T-cell (primary cell): ENCODE measurements around the gene HGFAC. TPM values are rescaled to one million over a fixed set of nuclear protein-coding genes. Genes with fewer than 3 reads are reported as not detected.

ENCODE experiments used
- total RNA-seq, 35 experiments: library from RNA in 6 of 35; stranded (reverse) in 6 of 35; fragments of 120-200 nt in 1 of 35; gene quantifications; one replicate each; pipeline versions ENCODE4 v1.2.1 to v1.2.4 and lab custom pipeline; 2013 to 2026

HGFAC gene
- total RNA-seq, 5 donors from 2014 or later (not counting 1 experiment from before 2014, with no cell fraction given), result 0.33 to 0.73 (median 0.70) TPM; not detected in 2

Other genes starting within 250 kb of the HGFAC start
- gene MSANTD1, start 192.8 kb upstream of the HGFAC start, total RNA-seq, result 1 to 10 TPM in 4 of 5 donors, under 1 TPM in 1; 0.60 to 2.5 (median 1.6) TPM
- 10 to 100 TPM in 3 of 5 donors, 1 to 10 TPM in 2; 6.4 to 15.3 (median 10.5) TPM for gene RGS12, start 148.9 kb upstream of the HGFAC start, total RNA-seq
- under 1 TPM in 3 of 5 donors, not detected in 2; 0.22 to 0.58 (median 0.36) TPM for gene DOK7, start 21.3 kb downstream of the HGFAC start, total RNA-seq
- gene LRPAP1, start 90.5 kb downstream of the HGFAC start, total RNA-seq, result 10 to 100 TPM; 81.2 to 88.4 (median 81.9) TPM